CD14-positive monocyte (primary cell): ENCODE data around the gene TNFRSF14. TPM values are rescaled to one million over a fixed set of nuclear protein-coding genes. Genes with fewer than 3 reads are reported as not detected.
A peak's percentile ranks its signal among the peaks of the same experiment; 100 is the strongest.

Source experiments
- DNase-seq, 3 donors: peaks; one replicate each; pipeline ENCODE4 v3.0.0-alpha.2; 2011 to 2022
- H2AFZ ChIP-seq: 2 replicates; pipeline ENCODE4 v1.6.0; 2012; ENCODE audit warnings: mild to moderate bottlenecking, low read depth, low read length, inconsistent platforms; ENCODE audit not compliant: insufficient read depth, poor library complexity, severe bottlenecking
- H3K27ac ChIP-seq, 2 donors: 1 replicate in 1 of 2; 2 replicates in 1 of 2; pipeline ENCODE4 v1.5.1; 2012 to 2013; ENCODE audit warnings: low read length in 2 of 2, control low read depth in 1 of 2, inconsistent platforms in 1 of 2, low read depth in 1 of 2, mild to moderate bottlenecking in 1 of 2
- H3K27me3 ChIP-seq, 2 donors: one replicate each; pipeline versions ENCODE4 v1.6.0 to v1.6.1; 2011 to 2013; ENCODE audit warnings: low read length in 2 of 2; ENCODE audit not compliant: control insufficient read depth in 2 of 2, insufficient read depth in 2 of 2
- H3K36me3 ChIP-seq, 2 donors: replicated peaks in 1 of 2; 1 replicate in 1 of 2; 2 replicates in 1 of 2; pipeline versions ENCODE4 v1.5.1 to v1.6.1; 2012 to 2013; ENCODE audit warnings: low read length in 2 of 2, control low read depth in 1 of 2, inconsistent platforms in 1 of 2, mild to moderate bottlenecking in 1 of 2; ENCODE audit not compliant: insufficient read depth in 2 of 2, control insufficient read depth in 1 of 2
- H3K4me1 ChIP-seq, 2 donors: 1 replicate in 1 of 2; 2 replicates in 1 of 2; pipeline versions ENCODE4 v1.5.1 to v1.6.1; 2012 to 2013; ENCODE audit warnings: low read length in 2 of 2, control low read depth in 1 of 2, inconsistent platforms in 1 of 2, mild to moderate bottlenecking in 1 of 2, moderate library complexity in 1 of 2; ENCODE audit not compliant: insufficient read depth in 2 of 2, control insufficient read depth in 1 of 2
- H3K4me2 ChIP-seq: replicated peaks from 2 replicates; pipeline ENCODE3; 2012; ENCODE audit warnings: low read length, moderate library complexity, mild to moderate bottlenecking; ENCODE audit not compliant: poor library complexity, severe bottlenecking; ENCODE audit errors: extremely low read depth
- H3K4me3 ChIP-seq, 3 experiments: fragments of 200-600 bp in 1 of 3; sonication (generic) in 1 of 3; replicated peaks in 1 of 3; 1 replicate in 2 of 3; 2 replicates in 1 of 3; pipeline ENCODE4 v1.5.1; 2011 to 2013; ENCODE audit warnings: low read length in 3 of 3, mild to moderate bottlenecking in 3 of 3, control low read depth in 2 of 3, low read depth in 2 of 3, inconsistent platforms in 1 of 3, moderate library complexity in 1 of 3
- H3K79me2 ChIP-seq: 2 replicates; pipeline ENCODE4 v1.6.0; 2012; ENCODE audit warnings: mild to moderate bottlenecking, control low read depth, inconsistent platforms, low read length, moderate library complexity; ENCODE audit not compliant: insufficient read depth
- H3K9ac ChIP-seq: 2 replicates; pipeline ENCODE4 v1.6.0; 2017; ENCODE audit warnings: low read length, mild to moderate bottlenecking; ENCODE audit not compliant: insufficient read depth, poor library complexity, severe bottlenecking
- H3K9me3 ChIP-seq, 2 donors: replicated peaks in 1 of 2; 1 replicate in 1 of 2; 2 replicates in 1 of 2; pipeline versions ENCODE4 v1.5.1 to v1.6.1; 2012 to 2013; ENCODE audit warnings: low read length in 2 of 2, control low read depth in 1 of 2; ENCODE audit not compliant: control insufficient read depth in 1 of 2, insufficient read depth in 1 of 2
- H4K20me1 ChIP-seq: 2 replicates; pipeline ENCODE4 v1.6.0; 2012; ENCODE audit warnings: mild to moderate bottlenecking, low read length, control low read depth, moderate library complexity; ENCODE audit not compliant: insufficient read depth
- H3K27ac Mint-ChIP-seq, 7 donors: one replicate each; pipeline ENCODE4 v1.8.0; 2020; ENCODE audit warnings: mild to moderate bottlenecking in 7 of 7, mixed read lengths in 7 of 7, moderate library complexity in 6 of 7, inconsistent platforms in 2 of 7
- H3K27me3 Mint-ChIP-seq, 3 donors: one replicate each; pipeline ENCODE4 v1.8.0; 2021 to 2022; ENCODE audit warnings: low read depth in 3 of 3, mild to moderate bottlenecking in 3 of 3, mixed read lengths in 3 of 3, moderate library complexity in 3 of 3, inconsistent platforms in 1 of 3
- H3K36me3 Mint-ChIP-seq, 2 donors: one replicate each; pipeline ENCODE4 v1.8.0; 2020; ENCODE audit warnings: mixed read lengths in 2 of 2, inconsistent platforms in 1 of 2, mild to moderate bottlenecking in 1 of 2
- H3K4me1 Mint-ChIP-seq: one replicate; pipeline ENCODE4 v1.8.0; 2020; ENCODE audit warnings: mild to moderate bottlenecking, mixed read lengths
- H3K4me3 Mint-ChIP-seq, 2 donors: one replicate each; pipeline ENCODE4 v1.8.0; 2020; ENCODE audit warnings: mild to moderate bottlenecking in 2 of 2, mixed read lengths in 2 of 2, moderate library complexity in 1 of 2
- H3K9me3 Mint-ChIP-seq, 7 donors: one replicate each; pipeline ENCODE4 v1.8.0; 2020 to 2022; ENCODE audit warnings: mixed read lengths in 7 of 7, mild to moderate bottlenecking in 6 of 7, moderate library complexity in 6 of 7, inconsistent platforms in 2 of 7
- CTCF ChIP-seq: fragments of 200-600 bp; IDR thresholded peaks from one replicate; pipeline ENCODE4 v1.8.0; 2022; ENCODE audit warnings: antibody characterized with exemption, mild to moderate bottlenecking
- WGBS: methylation state at CpG from one replicate; pipeline ENCODE4 v1.1.5; 2013; ENCODE audit warnings: missing lambda C conversion rate; ENCODE audit not compliant: insufficient coverage; 5-methylcytosine and 5-hydroxymethylcytosine counted together
- intact Hi-C, 2 donors: fragments of 100-400 bp; cut with micrococcal nuclease; formaldehyde crosslinking; loops; one replicate each; pipeline versions ENCODE4 v1.15.0 to v1.15.1; 2023
- polyA plus RNA-seq, 3 donors: library from polyadenylated mRNA; depleted of rRNA in 1 of 3; unstranded in 2 of 3; stranded (reverse) in 1 of 3; fragments of 300-500 nt in 2 of 3; fragments of >200 nt in 1 of 3; fragmentation: Illumina TruSeq in 2 of 3; gene quantifications; 1 replicate in 2 of 3; 2 replicates in 1 of 3; pipeline ENCODE4 v1.2.3, GENCODE V29; 2012 to 2021

Gene TNFRSF14
- polyA plus RNA-seq, 3 donors: 62.1 to 512 (median 64.4) TPM

GRCh38 chr1:2585318-2586092 lies 29.3 kb downstream of the TNFRSF14 start:
- DNase-seq: peak; percentile 84 to 90 (median 89)
- Histone ChIP-seq H3K79me2 (peaks cover 6% of the 10 kb centered on the region), H2AFZ (peak overlapping the region; percentile 49), H3K4me3 (peak overlapping the region; percentile 58 to 78 (median 67)), H3K9me3 (no peaks in the 10 kb centered on the region), H3K4me1 (peaks cover 49 to 57% of the 10 kb centered on the region in 2 donors), H3K9ac (peak overlapping the region; percentile 84), H3K27ac (peak overlapping the region; percentile 92 to 96), H3K4me2 (peak overlapping the region; percentile 96), H4K20me1 (no peaks in the 10 kb centered on the region), H3K27me3 (peaks cover 0 to 8% of the 10 kb centered on the region in 2 donors), H3K36me3 (peaks cover 0 to 4% of the 10 kb centered on the region in 2 donors)
- H3K9me3 Mint-ChIP-seq: peaks cover 0 to 3% (median 0%) of the 10 kb centered on the region in 7 donors
- peak overlapping the region; percentile 79 to 88 for H3K4me3 Mint-ChIP-seq
- TF ChIP-seq CTCF: no peak
- peaks cover 6 to 8% of the 10 kb centered on the region in 2 donors for H3K36me3 Mint-ChIP-seq
- H3K27ac Mint-ChIP-seq: peak overlapping the region; percentile 93 to 97 (median 96)
- 1% methylated on average over 24 of the region's 28 CpGs for WGBS
- intact Hi-C loops: loop anchor here (1.0 to 5.0 kb wide), 8 partner anchors 37 to 388 kb away; partner anchors contain the start of genes MORN1 (in 1 of the 2), PANK4 (in 1 of the 2), PEX10 (in 1 of the 2) and RER1 (in 1 of the 2)
- H3K27me3 Mint-ChIP-seq: peaks cover 8 to 27% (median 13%) of the 10 kb centered on the region in 3 donors
- H3K4me1 Mint-ChIP-seq: peaks cover 45% of the 10 kb centered on the region

- peak within 1 kb of the TSS; percentile 93 to 97 (median 96) for H3K27ac Mint-ChIP-seq
These were observed 30.2 kb downstream of the TNFRSF14 start, which contains the start of gene PRXL2B for GRCh38 chr1:2586154-2587070. Gene PRXL2B, plus strand, starts transcription at chr1:2586777. Its CDS starts 109 bp downstream, at chr1:2586886.

More at GRCh38 chr1:2586154-2587070, 30.2 kb downstream of the TNFRSF14 start, which contains the start of gene PRXL2B:
- H3K9me3 ChIP-seq: no peaks in the 10 kb centered on the region
- Mint-ChIP-seq H3K4me1 (peaks cover 39% of the 10 kb centered on the region), H3K36me3 (peaks cover 6 to 8% of the 10 kb centered on the region in 2 donors), H3K27me3 (peaks cover 7 to 20% (median 9%) of the 10 kb centered on the region in 3 donors), H3K4me3 (peak within 1 kb of the TSS; percentile 79 to 88), H3K9me3 (peaks cover 0 to 3% (median 2%) of the 10 kb centered on the region in 7 donors)
- peak within 1 kb of the TSS; percentile 58 to 78 (median 67) for H3K4me3 ChIP-seq
- peak within 1 kb of the TSS; percentile 76 for H2AFZ ChIP-seq
- H3K4me1 ChIP-seq: peaks cover 47 to 52% of the 10 kb centered on the region in 2 donors
- intact Hi-C loops: loop anchor here (1.0 to 5.0 kb wide), 8 partner anchors 40 to 389 kb away; partner anchors contain the start of genes PANK4 (in 2 of the 2), MORN1 (in 1 of the 2), PEX10 (in 1 of the 2) and RER1 (in 1 of the 2)
- peak; percentile 97 to 100 (median 99) for DNase-seq
- H3K27ac ChIP-seq: peak within 1 kb of the TSS; percentile 92 to 96
- peak within 1 kb of the TSS; percentile 84 for H3K9ac ChIP-seq
- no peak for TF ChIP-seq CTCF
- no peaks in the 10 kb centered on the region for H4K20me1 ChIP-seq
- WGBS: under 1% methylated on average over 91 of the region's 107 CpGs
- peaks cover 6% of the 10 kb centered on the region for H3K79me2 ChIP-seq
- H3K36me3 ChIP-seq: peaks cover 0 to 4% of the 10 kb centered on the region in 2 donors
- peaks cover 0 to 8% of the 10 kb centered on the region in 2 donors for H3K27me3 ChIP-seq
- peak within 1 kb of the TSS; percentile 96 for H3K4me2 ChIP-seq
